Activated CD4-positive, alpha-beta T cell treated with anti-CD3 and anti-CD28 coated beads, Interleukin-2, amount 50 U/mL, for 4 hours (primary cell): ENCODE results near the gene RSRP1.
"Not testable (repeated sequence)": the region's sequence is repeated elsewhere in the genome, so short reads cannot be mapped to it uniquely, and the experiment has no call there.

ENCODE experiments used
- DNase-seq, 2 experiments: peaks; one replicate each; pipeline ENCODE4 v3.0.0-alpha.2; 2020

RSRP1 gene, protein sequence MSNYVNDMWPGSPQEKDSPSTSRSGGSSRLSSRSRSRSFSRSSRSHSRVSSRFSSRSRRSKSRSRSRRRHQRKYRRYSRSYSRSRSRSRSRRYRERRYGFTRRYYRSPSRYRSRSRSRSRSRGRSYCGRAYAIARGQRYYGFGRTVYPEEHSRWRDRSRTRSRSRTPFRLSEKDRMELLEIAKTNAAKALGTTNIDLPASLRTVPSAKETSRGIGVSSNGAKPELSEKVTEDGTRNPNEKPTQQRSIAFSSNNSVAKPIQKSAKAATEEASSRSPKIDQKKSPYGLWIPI

DNA sequence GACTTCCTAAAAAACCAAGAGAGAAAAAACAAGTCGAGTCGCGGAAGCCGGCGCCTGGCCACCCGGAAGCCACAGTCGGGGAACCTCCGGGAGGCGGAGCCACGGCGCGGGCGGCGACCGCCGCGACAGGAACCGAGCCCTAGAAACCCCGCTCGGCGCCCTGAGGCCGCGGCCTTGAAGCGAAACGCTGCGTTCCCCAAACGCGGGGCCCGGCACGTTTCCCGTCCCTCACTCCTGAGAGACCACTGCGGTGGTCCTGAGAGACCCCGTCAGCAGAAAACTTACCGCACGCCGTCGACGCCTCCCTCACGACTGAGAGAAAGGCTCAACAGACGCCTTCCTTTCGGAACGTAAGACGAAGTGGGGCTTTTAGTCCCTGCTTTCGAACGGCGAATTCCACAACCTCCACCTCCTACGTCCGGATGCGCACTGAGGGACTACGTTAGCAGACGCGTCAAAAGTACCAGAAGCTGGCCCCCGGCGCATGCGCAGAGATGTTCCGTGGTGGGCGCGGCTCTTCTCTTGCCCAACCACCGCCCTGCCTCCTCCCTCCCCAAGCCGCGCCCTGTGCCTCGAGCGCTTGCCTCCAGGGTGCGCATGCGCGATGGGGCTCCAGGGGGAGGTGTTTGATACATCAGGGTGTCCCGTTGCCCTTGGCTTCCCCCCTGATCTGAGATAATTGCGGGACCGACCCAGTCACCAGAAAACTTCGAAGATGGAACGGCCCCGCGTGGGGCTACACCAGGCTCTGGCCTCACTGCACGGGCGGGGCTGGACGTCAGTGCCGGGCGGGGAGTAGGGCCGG is at the start of gene RSRP1:
TSS of gene RSRP1 (minus strand) at position 431 of the 805 bp plus-strand sequence. CDS start 491 bp downstream, outside the sequence.
- peak; percentile 100 for DNase-seq

GRCh38 chr1:25296501-25296900 is 49.2 kb upstream of the RSRP1 start:
- DNase-seq: not testable (repeated sequence)

- not testable (repeated sequence) for DNase-seq
Observed at GRCh38 chr1:25294889-25295826, 47.9 kb upstream of the RSRP1 start.

DNA sequence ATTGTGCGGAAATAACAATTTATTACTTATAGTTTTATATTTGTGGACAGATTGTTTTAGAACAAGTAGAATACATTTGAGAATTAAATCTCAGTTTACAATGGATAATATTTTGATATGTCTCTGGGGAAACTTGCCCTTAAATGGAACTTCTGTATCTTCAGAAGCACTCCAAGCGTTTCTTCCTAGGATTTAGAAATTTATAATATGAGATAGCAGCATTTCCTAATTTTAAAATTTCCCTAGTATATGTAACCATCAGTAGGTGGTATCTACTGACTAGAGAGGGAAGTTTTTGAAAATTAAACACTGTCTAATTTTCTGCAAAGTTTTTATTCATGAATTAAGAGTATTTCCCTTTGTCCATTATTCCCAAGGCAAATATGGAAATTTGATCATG is 46.2 kb upstream of the RSRP1 start:
- DNase-seq: not testable (repeated sequence)

- not testable (repeated sequence) for DNase-seq
Observed at GRCh38 chr1:25290043-25290442, 42.8 kb upstream of the RSRP1 start.

DNA sequence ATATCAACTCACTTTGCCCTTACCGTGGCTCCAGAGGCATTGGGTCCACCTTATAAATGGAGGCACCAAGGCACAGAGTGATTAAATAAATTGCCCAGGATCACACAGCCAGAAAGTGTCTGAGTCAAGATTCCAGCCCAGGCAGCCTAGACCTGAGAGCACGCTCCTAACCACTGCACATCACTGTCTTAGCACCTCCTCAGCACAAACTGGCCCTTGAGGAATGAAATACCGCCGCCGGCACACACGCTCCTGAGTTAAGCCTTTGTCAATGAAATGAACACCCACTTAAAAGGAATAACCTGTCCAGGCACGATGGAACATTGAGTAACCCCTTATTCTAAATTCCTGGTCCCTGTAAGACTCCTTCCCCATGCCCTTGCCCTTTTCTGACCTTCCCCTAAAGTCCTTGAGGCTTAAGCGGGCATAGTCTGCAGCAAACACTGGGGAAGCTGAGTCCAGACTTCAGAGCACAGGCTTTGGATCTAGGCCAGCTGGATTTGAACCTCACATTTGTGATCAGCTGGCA is 41.4 kb upstream of the RSRP1 start:
- DNase-seq: not testable (repeated sequence)

GRCh38 chr1:25287164-25287563 is 39.9 kb upstream of the RSRP1 start:
- not testable (repeated sequence) for DNase-seq

GRCh38 chr1:25285862-25286261 is 38.6 kb upstream of the RSRP1 start:
- not testable (repeated sequence) for DNase-seq

DNA sequence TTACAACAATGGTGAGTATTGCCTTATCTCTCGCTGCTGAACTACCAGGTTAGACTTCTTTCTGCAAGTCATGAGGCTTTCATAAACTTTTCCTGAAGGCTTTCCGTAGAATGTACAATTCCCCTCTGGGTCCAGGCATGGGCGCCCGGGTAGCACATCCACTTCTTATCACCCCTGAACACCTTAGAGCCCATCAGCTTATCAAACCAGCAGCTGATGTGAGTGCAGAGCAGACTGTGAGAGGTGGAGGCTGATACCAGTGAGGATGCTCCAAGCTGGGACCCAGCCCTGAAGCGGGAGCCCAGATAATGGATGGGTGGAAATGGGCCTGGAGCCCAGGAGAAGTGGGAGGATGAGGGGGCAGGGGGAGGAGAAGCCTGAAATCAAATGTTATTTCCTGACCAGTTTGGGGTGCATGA is 32.4 kb upstream of the RSRP1 start:
- DNase-seq: not testable (repeated sequence)

- not testable (repeated sequence) for DNase-seq
Observed at GRCh38 chr1:25278790-25279189, 31.5 kb upstream of the RSRP1 start.

DNA sequence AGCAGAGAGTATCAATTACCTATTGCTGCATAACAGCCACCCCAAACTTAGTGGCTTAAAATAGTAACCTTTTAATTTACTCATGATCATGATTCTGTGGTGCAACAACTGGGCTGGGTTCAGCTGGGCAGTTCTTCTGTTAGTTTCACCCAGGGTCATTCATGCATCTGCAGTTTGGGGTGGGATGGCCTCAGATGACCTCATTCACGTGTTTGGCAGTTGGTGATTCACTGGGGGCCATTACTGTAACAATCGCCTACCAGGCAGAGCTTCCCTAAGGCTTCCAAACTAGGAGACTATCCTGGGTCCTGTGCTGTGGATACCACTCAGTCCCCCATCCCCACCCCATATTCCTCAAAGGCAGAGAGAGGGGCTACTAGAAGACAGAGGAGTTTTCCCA is 31.1 kb upstream of the RSRP1 start:
- not testable (repeated sequence) for DNase-seq

DNA sequence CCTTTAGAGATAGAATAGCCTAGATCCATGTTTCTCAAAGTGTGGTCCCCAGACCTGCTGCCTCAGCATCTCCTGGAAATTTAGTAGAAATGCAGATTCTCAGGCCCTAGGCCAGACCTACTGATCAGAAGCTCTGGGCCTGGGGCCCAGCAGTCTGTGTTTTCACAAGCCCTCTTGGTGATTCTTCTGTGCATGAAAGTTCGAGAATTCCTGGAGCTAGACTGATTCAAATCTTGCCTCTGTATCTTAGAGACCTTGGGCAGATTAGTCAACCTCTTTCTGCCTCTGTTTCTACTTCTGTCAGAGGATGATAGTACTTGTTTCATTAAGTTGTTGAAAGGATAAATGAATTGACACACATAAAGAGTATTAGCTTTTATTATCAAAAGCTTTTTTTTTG is 30.0 kb upstream of the RSRP1 start:
- not testable (repeated sequence) for DNase-seq

DNA sequence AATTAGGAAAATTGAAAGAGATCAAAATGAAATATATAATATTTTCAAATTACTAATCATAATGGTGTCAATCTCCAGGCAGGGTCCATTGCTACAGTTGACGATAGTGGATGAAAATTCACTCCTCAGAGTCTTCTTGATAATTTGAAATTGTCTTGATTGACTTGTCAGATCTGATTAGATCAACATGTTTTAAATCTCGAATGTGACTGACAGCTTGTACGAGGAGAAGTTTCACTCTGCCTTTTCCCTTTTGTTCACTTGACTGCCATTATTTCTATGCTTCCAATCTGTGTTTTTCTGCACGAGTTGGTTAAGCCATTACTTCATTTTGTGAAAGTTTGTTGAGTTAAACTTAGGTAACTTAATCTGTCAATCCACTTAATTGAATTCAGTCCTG is 28.4 kb upstream of the RSRP1 start:
- not testable (repeated sequence) for DNase-seq

GRCh38 chr1:25272238-25272637 is 25.0 kb upstream of the RSRP1 start, which contains the start of gene RHD:
RHD (plus strand) TSS chr1:25272509; CDS start chr1:25272548, 39 bp downstream.
- not testable (repeated sequence) for DNase-seq

DNA sequence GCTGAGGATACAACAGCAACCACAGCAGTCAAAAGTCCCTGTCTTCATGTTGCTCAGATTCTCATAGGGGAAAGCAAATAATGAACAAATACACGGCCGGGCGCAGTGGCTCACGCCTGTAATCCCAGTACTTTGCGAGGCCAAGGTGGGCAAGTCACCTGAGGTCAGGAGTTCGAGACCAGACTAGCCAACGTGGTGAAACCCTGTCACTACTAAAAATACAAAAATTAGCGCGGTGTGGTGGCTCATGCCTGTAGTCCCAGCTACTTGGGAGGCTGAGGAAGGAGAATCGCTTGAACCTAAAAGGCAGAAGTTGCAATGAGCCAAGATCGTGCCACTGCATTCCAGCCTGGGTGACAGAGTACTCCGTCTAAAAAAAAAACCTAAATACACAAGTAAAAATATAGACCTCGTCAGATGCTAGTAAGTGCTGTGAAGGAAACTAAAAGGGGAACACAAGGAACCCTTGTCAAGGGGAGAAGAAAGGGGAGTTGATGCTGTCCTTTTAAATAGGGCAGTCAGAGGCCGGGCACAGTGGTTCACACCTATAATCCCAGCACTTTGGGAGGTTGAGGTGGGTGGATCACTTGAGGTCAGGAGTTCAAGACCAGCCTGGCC is 21.0 kb upstream of the RSRP1 start:
- DNase-seq: not testable (repeated sequence)

- DNase-seq: peak; percentile 76
Observed at GRCh38 chr1:25267288-25268142, 20.3 kb upstream of the RSRP1 start.

DNA sequence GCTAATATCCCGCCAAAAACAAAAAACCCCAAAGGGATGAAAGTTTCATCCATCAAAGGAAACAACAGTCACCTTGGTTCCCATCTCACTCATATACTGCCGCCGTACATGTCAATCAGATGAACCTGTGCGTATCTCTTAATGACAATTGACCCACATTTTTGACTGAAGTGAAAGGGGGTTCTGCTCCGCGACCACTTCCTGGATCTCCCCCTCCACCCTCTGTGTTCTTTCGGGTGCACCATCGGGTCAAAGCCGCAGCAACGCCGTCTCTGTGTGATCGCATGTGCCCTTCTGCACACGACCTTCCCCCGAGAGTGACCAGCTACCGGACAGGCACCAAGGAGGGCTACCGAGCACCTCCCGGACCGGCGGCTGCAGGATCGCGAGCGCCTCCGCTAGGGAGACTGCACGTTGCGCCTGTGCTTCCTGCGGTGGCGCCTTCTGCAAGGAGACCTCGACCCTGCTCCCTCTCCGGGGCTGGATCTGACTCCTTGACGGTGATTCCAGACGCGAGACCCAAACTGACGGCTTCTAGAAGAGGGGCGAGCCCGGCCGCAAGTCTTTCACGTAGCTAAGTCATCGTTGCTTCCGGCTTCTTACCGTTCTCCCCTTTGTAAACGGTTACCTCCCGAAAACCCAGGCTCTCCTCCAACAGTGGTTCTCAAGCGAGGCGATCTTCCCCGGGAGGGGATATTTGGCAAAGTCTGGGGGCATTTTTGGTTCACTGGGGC is 19.5 kb upstream of the RSRP1 start:
- DNase-seq: not testable (repeated sequence)

- not testable (repeated sequence) for DNase-seq
Observed at GRCh38 chr1:25260336-25260735, 13.1 kb upstream of the RSRP1 start.

GRCh38 chr1:25259813-25260212 is 12.6 kb upstream of the RSRP1 start:
- not testable (repeated sequence) for DNase-seq

- no peak for DNase-seq
Observed at GRCh38 chr1:25257196-25257595, 9.9 kb upstream of the RSRP1 start.
